Measurements from ENCODE around the gene RAP1GDS1. TPM values are rescaled to one million over a fixed set of nuclear protein-coding genes. Genes with fewer than 3 reads are reported as not detected.

The RAP1GDS1 gene
- total and polyA plus RNA-seq, 2 of the 4 experiments (the other 2 are of a cell fraction): 29.0 to 85.1 TPM

DNA sequence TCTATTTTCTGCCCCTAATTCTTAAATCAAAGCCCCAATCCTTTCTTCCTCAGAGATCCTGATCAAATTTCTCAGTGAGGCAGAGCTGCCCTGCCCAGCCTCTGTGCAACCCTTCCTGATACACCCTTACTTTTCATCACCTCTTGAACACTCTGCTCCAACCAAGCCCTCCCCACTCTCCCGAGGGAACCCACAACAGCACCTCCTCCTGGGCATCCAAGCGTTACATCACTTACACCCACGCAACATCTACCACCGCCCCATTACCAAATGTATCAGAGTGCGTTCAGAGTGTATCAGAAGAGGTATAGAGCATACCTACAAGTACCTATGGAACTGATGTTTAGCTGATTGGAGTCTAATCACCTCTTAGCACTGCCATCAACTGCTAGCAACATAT, 186.5 kb downstream of the RAP1GDS1 start:
- Histone ChIP-seq H2BK5ac (ENCODE audit: low read depth, low read length, poor library complexity, severe bottlenecking) (no peak overlapping the region), H3K79me1 (ENCODE audit: low read depth in 1 of 2, low read length in 2 of 2) (no peaks in the 10 kb centered on the region), H3K9me3 (ENCODE audit: control insufficient read depth, insufficient read depth, low read length) (peaks cover 2% of the 10 kb centered on the region; the same call in 1 of the 2 replicates), H4K20me1 (ENCODE audit: insufficient read depth, low read length) (no peaks in the 10 kb centered on the region), H4K8ac (ENCODE audit: low read depth in 2 of 2, low read length in 2 of 2) (no peak overlapping the region), H3K23ac (ENCODE audit: low read depth, low read length) (no peak overlapping the region), H2BK15ac (ENCODE audit: low read depth, low read length) (no peak overlapping the region), H2BK120ac (ENCODE audit: low read depth, low read length) (no peak overlapping the region), H3K4me2 (ENCODE audit: low read depth, low read length) (no peak overlapping the region), H3K36me3 (ENCODE audit: control insufficient read depth, insufficient read depth, low read length) (peaks cover 4% of the 10 kb centered on the region), H3K9ac (ENCODE audit: low read depth, low read length) (no peak overlapping the region), H2AK5ac (ENCODE audit: low read depth, low read length) (no peak overlapping the region), H3K27me3 (ENCODE audit: control insufficient read depth, insufficient read depth, low read length) (no peaks in the 10 kb centered on the region), H3K18ac (ENCODE audit: low read depth, low read length) (no peak overlapping the region), H4K5ac (ENCODE audit: low read depth, low read length) (no peak overlapping the region), H2BK20ac (ENCODE audit: low read depth, low read length) (no peak overlapping the region), H3K4me1 (ENCODE audit: control insufficient read depth, insufficient read depth, low read length) (peaks cover 3% of the 10 kb centered on the region), H3K4me3 (ENCODE audit: insufficient read depth, low read depth, low read length) (no peak overlapping the region), H3K9me1 (ENCODE audit: insufficient read depth, low read length) (peaks cover 6% of the 10 kb centered on the region; the same call in 1 of the 2 replicates), H2AFZ (replicated peaks; ENCODE audit: low read length, poor library complexity) (no peak overlapping the region), H3K56ac (ENCODE audit: extremely low read depth, insufficient read depth, low read length) (no peak overlapping the region), H4K91ac (ENCODE audit: insufficient read depth, low read depth, low read length) (no peak overlapping the region), H3K14ac (replicated peaks; ENCODE audit: low read depth, low read length) (no peak overlapping the region), H3K27ac (ENCODE audit: insufficient read depth, low read length) (no peak overlapping the region), H2AK9ac (replicated peaks; ENCODE audit: low read depth, low read length, poor library complexity) (no peak overlapping the region), H3K4ac (ENCODE audit: low read depth, low read length) (no peak overlapping the region)
- no peak for DNase-seq
- dilution Hi-C loops (cut with HindIII; ENCODE audit: low sequenced_read_pairs, unreplicated experiment): no loop called here
- intact Hi-C loops (cut with micrococcal nuclease): no loop called here
- in situ Hi-C loops (cut with MboI; ENCODE audit: low sequenced_read_pairs): no loop called here
- ChIA-PET POLR2A (ENCODE audit: unreplicated experiment) (no interaction called here), CTCF (no interaction called here)
- BruUV-seq (replicated peaks): no TSS peak
- WGBS, 2 experiments (ENCODE audit: extremely low coverage in 2 of 2, insufficient read length in 1 of 2): no CpG with 5 or more reads among the region's 5 CpGs
- no peak for ATAC-seq (ENCODE audit: low read depth)
- TF ChIP-seq MAFK (IDR thresholded peaks at IDR 0.05; ENCODE audit: low read depth, low read length) (no peak), POLR2A (IDR thresholded peaks at IDR 0.05; ENCODE audit: low read depth, low read length) (no peak), RAD21 (IDR thresholded peaks at IDR 0.05; ENCODE audit: low read length) (no peak), CEBPB (IDR thresholded peaks at IDR 0.05; ENCODE audit: low read depth, low read length) (no peak)
- TF ChIP-seq, protein P1, sequence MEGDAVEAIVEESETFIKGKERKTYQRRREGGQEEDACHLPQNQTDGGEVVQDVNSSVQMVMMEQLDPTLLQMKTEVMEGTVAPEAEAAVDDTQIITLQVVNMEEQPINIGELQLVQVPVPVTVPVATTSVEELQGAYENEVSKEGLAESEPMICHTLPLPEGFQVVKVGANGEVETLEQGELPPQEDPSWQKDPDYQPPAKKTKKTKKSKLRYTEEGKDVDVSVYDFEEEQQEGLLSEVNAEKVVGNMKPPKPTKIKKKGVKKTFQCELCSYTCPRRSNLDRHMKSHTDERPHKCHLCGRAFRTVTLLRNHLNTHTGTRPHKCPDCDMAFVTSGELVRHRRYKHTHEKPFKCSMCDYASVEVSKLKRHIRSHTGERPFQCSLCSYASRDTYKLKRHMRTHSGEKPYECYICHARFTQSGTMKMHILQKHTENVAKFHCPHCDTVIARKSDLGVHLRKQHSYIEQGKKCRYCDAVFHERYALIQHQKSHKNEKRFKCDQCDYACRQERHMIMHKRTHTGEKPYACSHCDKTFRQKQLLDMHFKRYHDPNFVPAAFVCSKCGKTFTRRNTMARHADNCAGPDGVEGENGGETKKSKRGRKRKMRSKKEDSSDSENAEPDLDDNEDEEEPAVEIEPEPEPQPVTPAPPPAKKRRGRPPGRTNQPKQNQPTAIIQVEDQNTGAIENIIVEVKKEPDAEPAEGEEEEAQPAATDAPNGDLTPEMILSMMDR (conservative IDR thresholded peaks at IDR 0.05; ENCODE audit: low read depth, low read length): no peak
- TF ChIP-seq, protein P2, sequence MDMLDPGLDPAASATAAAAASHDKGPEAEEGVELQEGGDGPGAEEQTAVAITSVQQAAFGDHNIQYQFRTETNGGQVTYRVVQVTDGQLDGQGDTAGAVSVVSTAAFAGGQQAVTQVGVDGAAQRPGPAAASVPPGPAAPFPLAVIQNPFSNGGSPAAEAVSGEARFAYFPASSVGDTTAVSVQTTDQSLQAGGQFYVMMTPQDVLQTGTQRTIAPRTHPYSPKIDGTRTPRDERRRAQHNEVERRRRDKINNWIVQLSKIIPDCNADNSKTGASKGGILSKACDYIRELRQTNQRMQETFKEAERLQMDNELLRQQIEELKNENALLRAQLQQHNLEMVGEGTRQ (IDR thresholded peaks at IDR 0.05; ENCODE audit: low read depth, low read length): no peak

All from IMR-90 (cell line).